Thyroid gland (tissue), 4 donors: ENCODE measurements around the gene RPTOR.

ENCODE experiments used
- POLR2A ChIP-seq, 2 donors: fragments of 450-650 bp; IDR thresholded peaks; one replicate each; pipeline ENCODE4 v1.6.1; 2017; ENCODE audit warnings: antibody characterized with exemption in 2 of 2, mild to moderate bottlenecking in 2 of 2, moderate library complexity in 1 of 2
- TF ChIP-seq, protein P1 (sequence below), 6 experiments: fragments of 200-600 bp in 3 of 6; fragments of 450-650 bp in 3 of 6; sonication (generic) in 3 of 6; IDR thresholded peaks; one replicate each; pipeline ENCODE4 v1.5.1; 2016 to 2019; ENCODE audit warnings: antibody characterized with exemption in 6 of 6, mild to moderate bottlenecking in 2 of 6, inconsistent platforms in 1 of 6, moderate library complexity in 1 of 6

DNA sequence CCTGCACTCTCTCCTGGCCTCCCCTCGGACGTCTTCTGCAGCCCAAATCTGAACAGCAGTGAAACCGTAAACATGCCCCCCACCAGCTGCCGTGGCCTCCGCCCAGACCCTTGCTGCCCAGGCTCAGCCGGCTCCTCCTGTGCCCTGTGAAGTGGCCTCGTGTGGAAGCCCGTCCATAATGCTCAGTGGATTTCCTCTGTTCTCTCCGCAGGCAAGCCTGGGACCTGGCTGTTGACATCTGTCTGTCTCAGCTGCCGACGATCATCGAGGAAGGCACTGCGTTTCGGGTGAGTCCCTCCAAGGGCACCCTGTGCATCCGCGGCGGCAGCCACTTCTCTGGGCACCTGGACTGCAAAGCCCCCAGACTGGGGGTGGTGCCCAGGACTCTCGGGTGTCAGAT is 293.1 kb downstream of the RPTOR start:
- TF ChIP-seq, protein P1, sequence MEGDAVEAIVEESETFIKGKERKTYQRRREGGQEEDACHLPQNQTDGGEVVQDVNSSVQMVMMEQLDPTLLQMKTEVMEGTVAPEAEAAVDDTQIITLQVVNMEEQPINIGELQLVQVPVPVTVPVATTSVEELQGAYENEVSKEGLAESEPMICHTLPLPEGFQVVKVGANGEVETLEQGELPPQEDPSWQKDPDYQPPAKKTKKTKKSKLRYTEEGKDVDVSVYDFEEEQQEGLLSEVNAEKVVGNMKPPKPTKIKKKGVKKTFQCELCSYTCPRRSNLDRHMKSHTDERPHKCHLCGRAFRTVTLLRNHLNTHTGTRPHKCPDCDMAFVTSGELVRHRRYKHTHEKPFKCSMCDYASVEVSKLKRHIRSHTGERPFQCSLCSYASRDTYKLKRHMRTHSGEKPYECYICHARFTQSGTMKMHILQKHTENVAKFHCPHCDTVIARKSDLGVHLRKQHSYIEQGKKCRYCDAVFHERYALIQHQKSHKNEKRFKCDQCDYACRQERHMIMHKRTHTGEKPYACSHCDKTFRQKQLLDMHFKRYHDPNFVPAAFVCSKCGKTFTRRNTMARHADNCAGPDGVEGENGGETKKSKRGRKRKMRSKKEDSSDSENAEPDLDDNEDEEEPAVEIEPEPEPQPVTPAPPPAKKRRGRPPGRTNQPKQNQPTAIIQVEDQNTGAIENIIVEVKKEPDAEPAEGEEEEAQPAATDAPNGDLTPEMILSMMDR (IDR thresholded peaks at IDR 0.05), result no peak
- TF ChIP-seq POLR2A (IDR thresholded peaks at IDR 0.05), result no peak
